Measurements from ENCODE around the gene COG5. TPM values are rescaled to one million over a fixed set of nuclear protein-coding genes. Genes with fewer than 3 reads are reported as not detected.

The COG5 gene
- polyA plus RNA-seq, 1 of the 3 experiments (the other 2 are of a cell fraction) = 21.2 TPM

GRCh38 chr7:107390916-107391315 is 172.8 kb downstream of the COG5 start:
- CTCF ChIA-PET = no interaction called here
- WGBS (ENCODE audit: low lambda C conversion rate) = 84% methylated on average over 8 of the region's 8 CpGs
- H3K9me3 ChIP-seq = no peaks in the 10 kb centered on the region

GRCh38 chr7:107388604-107389003 is 175.1 kb downstream of the COG5 start:
- Histone ChIP-seq H3F3A (replicated peaks; ENCODE audit: insufficient read depth) (peaks cover 8% of the 10 kb centered on the region), H4K20me1 (ENCODE audit: insufficient read depth) (no peaks in the 10 kb centered on the region), H3K4me2 (no peak overlapping the region), H3K27ac (ENCODE audit: low read depth in 2 of 2, low read length in 1 of 2) (peak overlapping the region; percentile 74 to 96; a peak in 3 of 4 replicates), H3K36me3 (replicated peaks in 1 of 2; ENCODE audit: control insufficient read depth in 1 of 2, insufficient read depth in 2 of 2, low read length in 1 of 2) (no peaks in the 10 kb centered on the region), H2AFZ (ENCODE audit: low read depth) (no peak overlapping the region), H3K9ac (no peak overlapping the region), H3K4me1 (ENCODE audit: control insufficient read depth in 1 of 2, insufficient read depth in 2 of 2, low read depth in 1 of 2, low read length in 1 of 2) (peaks cover 8 to 27% of the 10 kb centered on the region in 2 experiments; a peak in 3 of 4 replicates), H3K9me3 (no peaks in the 10 kb centered on the region), H3K27me3 (ENCODE audit: insufficient read depth) (no peaks in the 10 kb centered on the region), H3K79me2 (ENCODE audit: insufficient read depth) (no peaks in the 10 kb centered on the region), H3K4me3 (ENCODE audit: low read depth in 2 of 2, low read length in 1 of 2) (no peak overlapping the region), H3K9me2 (no peaks in the 10 kb centered on the region)
- whole genome bisulfite sequencing (ENCODE audit: low lambda C conversion rate) = 93% methylated on average over 8 of the region's 8 CpGs
- DNase-seq = no peak
- POLR2A ChIA-PET = no interaction called here
- CTCF ChIA-PET = interaction anchor here (1.1 kb wide), 1 partner anchor 8 kb away, joined by 4 read pairs; no protein-coding TSS in a partner anchor
- TF ChIP-seq GABPA (IDR thresholded peaks at IDR 0.05; ENCODE audit: low read depth) (no peak), USF1 (IDR thresholded peaks at IDR 0.05; ENCODE audit: borderline replicate concordance, low read depth) (no peak), FOSL2 (IDR thresholded peaks at IDR 0.05; ENCODE audit: borderline replicate concordance, low read depth) (no peak), FOXM1 (IDR thresholded peaks at IDR 0.05; ENCODE audit: low read depth) (no peak), TAF1 (IDR thresholded peaks at IDR 0.05; ENCODE audit: borderline replicate concordance, low read depth, low read length) (no peak), IRF3 (IDR thresholded peaks at IDR 0.05; ENCODE audit: low read depth, low read length) (no peak), TCF12 (IDR thresholded peaks at IDR 0.05) (no peak), RXRA (IDR thresholded peaks at IDR 0.05; ENCODE audit: borderline replicate concordance, low read depth) (no peak), SMC3 (IDR thresholded peaks at IDR 0.05; ENCODE audit: low read depth, low read length) (no peak), ELF1 (IDR thresholded peaks at IDR 0.05) (no peak)
- TF ChIP-seq, protein P1, sequence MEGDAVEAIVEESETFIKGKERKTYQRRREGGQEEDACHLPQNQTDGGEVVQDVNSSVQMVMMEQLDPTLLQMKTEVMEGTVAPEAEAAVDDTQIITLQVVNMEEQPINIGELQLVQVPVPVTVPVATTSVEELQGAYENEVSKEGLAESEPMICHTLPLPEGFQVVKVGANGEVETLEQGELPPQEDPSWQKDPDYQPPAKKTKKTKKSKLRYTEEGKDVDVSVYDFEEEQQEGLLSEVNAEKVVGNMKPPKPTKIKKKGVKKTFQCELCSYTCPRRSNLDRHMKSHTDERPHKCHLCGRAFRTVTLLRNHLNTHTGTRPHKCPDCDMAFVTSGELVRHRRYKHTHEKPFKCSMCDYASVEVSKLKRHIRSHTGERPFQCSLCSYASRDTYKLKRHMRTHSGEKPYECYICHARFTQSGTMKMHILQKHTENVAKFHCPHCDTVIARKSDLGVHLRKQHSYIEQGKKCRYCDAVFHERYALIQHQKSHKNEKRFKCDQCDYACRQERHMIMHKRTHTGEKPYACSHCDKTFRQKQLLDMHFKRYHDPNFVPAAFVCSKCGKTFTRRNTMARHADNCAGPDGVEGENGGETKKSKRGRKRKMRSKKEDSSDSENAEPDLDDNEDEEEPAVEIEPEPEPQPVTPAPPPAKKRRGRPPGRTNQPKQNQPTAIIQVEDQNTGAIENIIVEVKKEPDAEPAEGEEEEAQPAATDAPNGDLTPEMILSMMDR (IDR thresholded peaks at IDR 0.05) = no peak

More at GRCh38 chr7:107390916-107391315, 172.8 kb downstream of the COG5 start:
- no peak for DNase-seq
- no peaks in the 10 kb centered on the region for H3K36me3 ChIP-seq (replicated peaks in 1 of 2; ENCODE audit: control insufficient read depth in 1 of 2, insufficient read depth in 2 of 2, low read length in 1 of 2)
- POLR2A ChIA-PET = no interaction called here
- H3K4me3 ChIP-seq (ENCODE audit: low read depth in 2 of 2, low read length in 1 of 2) = no peak overlapping the region
- no peaks in the 10 kb centered on the region for H3K9me2 ChIP-seq
- no peak overlapping the region for H3K9ac ChIP-seq
- no peak overlapping the region for H3K4me2 ChIP-seq
- H3K27me3 ChIP-seq (ENCODE audit: insufficient read depth) = no peaks in the 10 kb centered on the region
- H3F3A ChIP-seq (replicated peaks; ENCODE audit: insufficient read depth) = peaks cover 18% of the 10 kb centered on the region
- no peak overlapping the region for H3K27ac ChIP-seq (ENCODE audit: low read depth in 2 of 2, low read length in 1 of 2)
- H3K79me2 ChIP-seq (ENCODE audit: insufficient read depth) = no peaks in the 10 kb centered on the region
- H4K20me1 ChIP-seq (ENCODE audit: insufficient read depth) = no peaks in the 10 kb centered on the region
- TF ChIP-seq USF1 (IDR thresholded peaks at IDR 0.05; ENCODE audit: borderline replicate concordance, low read depth) (no peak), MAX (IDR thresholded peaks at IDR 0.05; ENCODE audit: low read depth) (no peak)
- TF ChIP-seq, protein P1 (IDR thresholded peaks at IDR 0.05) = no peak
- TF ChIP-seq, protein P2, sequence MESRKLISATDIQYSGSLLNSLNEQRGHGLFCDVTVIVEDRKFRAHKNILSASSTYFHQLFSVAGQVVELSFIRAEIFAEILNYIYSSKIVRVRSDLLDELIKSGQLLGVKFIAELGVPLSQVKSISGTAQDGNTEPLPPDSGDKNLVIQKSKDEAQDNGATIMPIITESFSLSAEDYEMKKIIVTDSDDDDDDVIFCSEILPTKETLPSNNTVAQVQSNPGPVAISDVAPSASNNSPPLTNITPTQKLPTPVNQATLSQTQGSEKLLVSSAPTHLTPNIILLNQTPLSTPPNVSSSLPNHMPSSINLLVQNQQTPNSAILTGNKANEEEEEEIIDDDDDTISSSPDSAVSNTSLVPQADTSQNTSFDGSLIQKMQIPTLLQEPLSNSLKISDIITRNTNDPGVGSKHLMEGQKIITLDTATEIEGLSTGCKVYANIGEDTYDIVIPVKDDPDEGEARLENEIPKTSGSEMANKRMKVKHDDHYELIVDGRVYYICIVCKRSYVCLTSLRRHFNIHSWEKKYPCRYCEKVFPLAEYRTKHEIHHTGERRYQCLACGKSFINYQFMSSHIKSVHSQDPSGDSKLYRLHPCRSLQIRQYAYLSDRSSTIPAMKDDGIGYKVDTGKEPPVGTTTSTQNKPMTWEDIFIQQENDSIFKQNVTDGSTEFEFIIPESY (IDR thresholded peaks at IDR 0.05; ENCODE audit: borderline replicate concordance, low read depth) = no peak
- peaks cover 8 to 27% of the 10 kb centered on the region in 2 experiments for H3K4me1 ChIP-seq (ENCODE audit: control insufficient read depth in 1 of 2, insufficient read depth in 2 of 2, low read depth in 1 of 2, low read length in 1 of 2)
- H2AFZ ChIP-seq (ENCODE audit: low read depth) = no peak overlapping the region

Data from SK-N-SH (cell line).